ENCODE data around the gene AKNA.

AKNA gene

GRCh38 chr9:114287001-114287762 is 100.6 kb downstream of the AKNA start:
- DNase-seq (ENCODE audit: low spot score): no peak

GRCh38 chr9:114286146-114286679 is 101.6 kb downstream of the AKNA start:
- DNase-seq (ENCODE audit: low spot score): no peak

- DNase-seq (ENCODE audit: low spot score): no peak
These were observed 102.5 kb downstream of the AKNA start for GRCh38 chr9:114285166-114285867.

- no peak for DNase-seq (ENCODE audit: low spot score)
These were observed 103.3 kb downstream of the AKNA start for GRCh38 chr9:114284316-114285060.
